ENCODE data around the gene KIAA2012. TPM values are rescaled to one million over a fixed set of nuclear protein-coding genes. Genes with fewer than 3 reads are reported as not detected.

KIAA2012 gene
- polyA plus RNA-seq, 3 donors, result not detected

- WGBS (ENCODE audit: insufficient coverage), result no CpG with 5 or more reads among the region's 1 CpG
- H3K27ac Mint-ChIP-seq, result no peak overlapping the region
- intact Hi-C loops (cut with micrococcal nuclease), result no loop called here
Measured at GRCh38 chr2:202187570-202187969, 114.5 kb downstream of the KIAA2012 start.

DNA sequence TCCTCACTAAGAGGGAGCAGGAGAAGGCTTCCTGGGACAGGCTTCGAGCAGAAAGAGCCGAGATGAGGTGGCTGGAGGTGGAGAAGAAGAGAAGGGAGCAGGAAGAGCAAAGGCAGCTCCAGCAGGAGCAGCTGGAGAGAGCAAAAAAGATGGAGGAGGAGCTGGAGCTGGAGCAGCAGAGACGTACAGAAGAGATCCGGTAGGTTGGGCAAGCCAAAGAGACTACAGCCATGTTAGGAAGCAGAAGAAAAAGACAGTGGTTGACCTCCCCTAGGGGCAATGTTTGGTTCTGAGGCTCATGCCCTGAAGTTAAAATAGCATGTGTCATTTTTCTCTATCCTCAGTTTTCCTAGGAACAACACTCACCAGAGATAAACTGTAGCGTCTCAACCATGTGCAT lies 120.2 kb downstream of the KIAA2012 start:
- no peak overlapping the region for H2AFZ ChIP-seq (ENCODE audit: insufficient read depth, low read depth, low read length, poor library complexity, severe bottlenecking)
- no peaks in the 10 kb centered on the region for H4K20me1 ChIP-seq (ENCODE audit: insufficient read depth, low read length)
- H3K4me1 ChIP-seq (ENCODE audit: control insufficient read depth in 1 of 2, insufficient read depth in 2 of 2, low read length in 2 of 2), result peaks cover 5 to 6% of the 10 kb centered on the region in 2 donors
- peaks cover 8% of the 10 kb centered on the region for H3K4me1 Mint-ChIP-seq
- H3K4me3 Mint-ChIP-seq, result no peak overlapping the region
- H3K4me3 ChIP-seq (replicated peaks in 1 of 3; ENCODE audit: low read depth in 2 of 3, low read length in 3 of 3), result no peak overlapping the region
- H3K36me3 ChIP-seq (replicated peaks in 1 of 2; ENCODE audit: control insufficient read depth in 1 of 2, insufficient read depth in 2 of 2, low read length in 2 of 2), result no peaks in the 10 kb centered on the region
- no peaks in the 10 kb centered on the region for H3K36me3 Mint-ChIP-seq
- intact Hi-C loops (cut with micrococcal nuclease), result no loop called here
- H3K27me3 ChIP-seq (ENCODE audit: control insufficient read depth in 2 of 2, insufficient read depth in 2 of 2, low read length in 2 of 2), result no peaks in the 10 kb centered on the region
- no peak overlapping the region for H3K4me2 ChIP-seq (replicated peaks; ENCODE audit: extremely low read depth, low read length, poor library complexity, severe bottlenecking)
- no peak overlapping the region for H3K9ac ChIP-seq (ENCODE audit: insufficient read depth, low read length, poor library complexity, severe bottlenecking)
- no peak for TF ChIP-seq CTCF (IDR thresholded peaks at IDR 0.05)
- peaks cover 0 to 3% (median 0%) of the 10 kb centered on the region in 3 donors for H3K27me3 Mint-ChIP-seq (ENCODE audit: low read depth in 3 of 3)
- no peak overlapping the region for H3K27ac ChIP-seq (ENCODE audit: low read depth in 1 of 2, low read length in 2 of 2)
- WGBS (ENCODE audit: insufficient coverage), result 94% methylated on average over 5 of the region's 5 CpGs
- no peaks in the 10 kb centered on the region for H3K79me2 ChIP-seq (ENCODE audit: insufficient read depth, low read length)
- DNase-seq, result no peak
- no peaks in the 10 kb centered on the region for H3K9me3 Mint-ChIP-seq
- H3K9me3 ChIP-seq (replicated peaks in 1 of 2; ENCODE audit: control insufficient read depth in 1 of 2, insufficient read depth in 1 of 2, low read length in 2 of 2), result no peaks in the 10 kb centered on the region
- no peak overlapping the region for H3K27ac Mint-ChIP-seq

More at GRCh38 chr2:202187570-202187969, 114.5 kb downstream of the KIAA2012 start:
- DNase-seq, result no peak
- no peak overlapping the region for H2AFZ ChIP-seq (ENCODE audit: insufficient read depth, low read depth, low read length, poor library complexity, severe bottlenecking)
- no peaks in the 10 kb centered on the region for H4K20me1 ChIP-seq (ENCODE audit: insufficient read depth, low read length)
- no peaks in the 10 kb centered on the region for H3K79me2 ChIP-seq (ENCODE audit: insufficient read depth, low read length)
- H3K9ac ChIP-seq (ENCODE audit: insufficient read depth, low read length, poor library complexity, severe bottlenecking), result no peak overlapping the region
- peaks cover 2 to 5% (median 3%) of the 10 kb centered on the region in 3 donors for H3K27me3 Mint-ChIP-seq (ENCODE audit: low read depth in 3 of 3)
- no peak for TF ChIP-seq CTCF (IDR thresholded peaks at IDR 0.05)
- no peak overlapping the region for H3K27ac ChIP-seq (ENCODE audit: low read depth in 1 of 2, low read length in 2 of 2)
- H3K9me3 ChIP-seq (replicated peaks in 1 of 2; ENCODE audit: control insufficient read depth in 1 of 2, insufficient read depth in 1 of 2, low read length in 2 of 2), result no peaks in the 10 kb centered on the region
- no peaks in the 10 kb centered on the region for H3K36me3 ChIP-seq (replicated peaks in 1 of 2; ENCODE audit: control insufficient read depth in 1 of 2, insufficient read depth in 2 of 2, low read length in 2 of 2)
- no peaks in the 10 kb centered on the region for H3K9me3 Mint-ChIP-seq
- no peak overlapping the region for H3K4me3 Mint-ChIP-seq
- H3K4me2 ChIP-seq (replicated peaks; ENCODE audit: extremely low read depth, low read length, poor library complexity, severe bottlenecking), result no peak overlapping the region
- H3K4me1 ChIP-seq (ENCODE audit: control insufficient read depth in 1 of 2, insufficient read depth in 2 of 2, low read length in 2 of 2), result no peaks in the 10 kb centered on the region
- no peaks in the 10 kb centered on the region for H3K4me1 Mint-ChIP-seq
- no peaks in the 10 kb centered on the region for H3K27me3 ChIP-seq (ENCODE audit: control insufficient read depth in 2 of 2, insufficient read depth in 2 of 2, low read length in 2 of 2)
- H3K4me3 ChIP-seq (replicated peaks in 1 of 3; ENCODE audit: low read depth in 2 of 3, low read length in 3 of 3), result no peak overlapping the region
- H3K36me3 Mint-ChIP-seq, result no peaks in the 10 kb centered on the region

Data from CD14-positive monocyte (primary cell).